Neuronal stem cell (in vitro differentiated cells): ENCODE measurements around the gene RNASEH2A.
A peak's percentile ranks its signal among the peaks of the same experiment; 100 is the strongest.
"Not testable (repeated sequence)": the region's sequence is repeated elsewhere in the genome, so short reads cannot be mapped to it uniquely, and the experiment has no call there.

ENCODE experiments used
- DNase-seq: peaks from one replicate; pipeline ENCODE4 v3.0.0-alpha.2; 2013; ENCODE audit warnings: low spot score
- H2AFZ ChIP-seq: one replicate; pipeline ENCODE4 v1.6.1; 2013; ENCODE audit warnings: mild to moderate bottlenecking, low read length, inconsistent platforms
- H2AK5ac ChIP-seq: 2 replicates; pipeline ENCODE4 v1.6.1; 2013; ENCODE audit warnings: low read depth, mild to moderate bottlenecking, inconsistent platforms, low read length, moderate library complexity, mixed read lengths
- H2BK120ac ChIP-seq: 2 replicates; pipeline ENCODE4 v1.6.1; 2013; ENCODE audit warnings: low read depth, mild to moderate bottlenecking, inconsistent platforms, low read length, moderate library complexity, mixed read lengths
- H2BK12ac ChIP-seq: one replicate; pipeline ENCODE4 v1.6.1; 2013; ENCODE audit warnings: low read length, inconsistent platforms
- H2BK15ac ChIP-seq: 2 replicates; pipeline ENCODE4 v1.6.1; 2013; ENCODE audit warnings: mild to moderate bottlenecking, low read length, inconsistent platforms, mixed read lengths
- H2BK5ac ChIP-seq: one replicate; pipeline ENCODE4 v1.6.1; 2013; ENCODE audit warnings: inconsistent platforms, mild to moderate bottlenecking, low read length, moderate library complexity
- H3K14ac ChIP-seq: one replicate; pipeline ENCODE4 v1.6.1; 2013; ENCODE audit warnings: low read length, inconsistent platforms
- H3K18ac ChIP-seq: 2 replicates; pipeline ENCODE4 v1.6.1; 2013; ENCODE audit warnings: low read length, inconsistent platforms
- H3K23ac ChIP-seq: 2 replicates; pipeline ENCODE4 v1.6.1; 2013; ENCODE audit warnings: low read depth, mild to moderate bottlenecking, mixed read lengths, low read length, inconsistent platforms; ENCODE audit not compliant: poor library complexity
- H3K27ac ChIP-seq: replicated peaks from 3 replicates; pipeline ENCODE4 v1.5.1; 2013; ENCODE audit warnings: low read length, inconsistent platforms
- H3K27me3 ChIP-seq, 3 experiments: 2 replicates each; pipeline ENCODE4 v1.6.1; 2013; ENCODE audit warnings: low read length in 3 of 3, mild to moderate bottlenecking in 2 of 3, inconsistent platforms in 1 of 3, low read depth in 1 of 3, mixed read lengths in 1 of 3, moderate library complexity in 1 of 3; ENCODE audit not compliant: control insufficient read depth in 3 of 3, insufficient read depth in 3 of 3
- H3K36me3 ChIP-seq, 2 donors: replicated peaks in 1 of 2; 2 replicates each; pipeline ENCODE4 v1.6.1; 2013; ENCODE audit warnings: low read length in 2 of 2; ENCODE audit not compliant: control insufficient read depth in 2 of 2, insufficient read depth in 2 of 2
- H3K4ac ChIP-seq: 2 replicates; pipeline ENCODE4 v1.6.1; 2013; ENCODE audit warnings: inconsistent platforms, mild to moderate bottlenecking, low read length, moderate library complexity
- H3K4me1 ChIP-seq, 2 donors: 1 replicate in 1 of 2; 2 replicates in 1 of 2; pipeline ENCODE4 v1.6.1; 2013; ENCODE audit warnings: low read length in 2 of 2, low read depth in 1 of 2; ENCODE audit not compliant: control insufficient read depth in 2 of 2, insufficient read depth in 1 of 2
- H3K4me2 ChIP-seq: one replicate; pipeline ENCODE4 v1.6.1; 2013; ENCODE audit warnings: mild to moderate bottlenecking, low read length, inconsistent platforms; ENCODE audit not compliant: insufficient read depth, poor library complexity, severe bottlenecking
- H3K4me3 ChIP-seq, 2 donors: 2 replicates each; pipeline ENCODE4 v1.5.1; 2013; ENCODE audit warnings: low read length in 2 of 2, mild to moderate bottlenecking in 2 of 2, inconsistent platforms in 1 of 2, moderate library complexity in 1 of 2
- H3K79me1 ChIP-seq: one replicate; pipeline ENCODE4 v1.6.1; 2013; ENCODE audit warnings: low read depth, mild to moderate bottlenecking, inconsistent platforms, low read length, moderate library complexity
- H3K9ac ChIP-seq: one replicate; pipeline ENCODE4 v1.6.1; 2013; ENCODE audit warnings: mild to moderate bottlenecking, low read depth, low read length, inconsistent platforms; ENCODE audit not compliant: poor library complexity
- H3K9me3 ChIP-seq, 2 donors: replicated peaks in 1 of 2; 2 replicates each; pipeline versions ENCODE3 to v1.6.1; 2013; ENCODE audit warnings: low read length in 2 of 2, mild to moderate bottlenecking in 2 of 2, inconsistent platforms in 1 of 2, low read depth in 1 of 2, mixed read lengths in 1 of 2, moderate library complexity in 1 of 2; ENCODE audit not compliant: control insufficient read depth in 2 of 2, insufficient read depth in 1 of 2
- H4K8ac ChIP-seq: one replicate; pipeline ENCODE4 v1.6.1; 2013; ENCODE audit warnings: low read depth, mild to moderate bottlenecking, inconsistent platforms, low read length, moderate library complexity
- H4K91ac ChIP-seq: one replicate; pipeline ENCODE4 v1.6.1; 2013; ENCODE audit warnings: low read length, low read depth, mild to moderate bottlenecking, inconsistent platforms; ENCODE audit not compliant: poor library complexity
- WGBS, 2 donors: extraction: QIAGEN DNeasy Blood & Tissue Kit; methylation state at CpG; one replicate each; pipeline ENCODE4 v1.1.7; 2013; ENCODE audit warnings: missing lambda C conversion rate in 2 of 2, mixed read lengths in 1 of 2; ENCODE audit not compliant: insufficient read length in 2 of 2, insufficient replicate concordance in 1 of 2; ENCODE audit errors: extremely low coverage in 2 of 2; 5-methylcytosine and 5-hydroxymethylcytosine counted together

The RNASEH2A gene

GRCh38 chr19:12843999-12844732 lies 37.8 kb downstream of the RNASEH2A start:
- Histone ChIP-seq H3K4ac (no peak overlapping the region), H3K4me1 (peaks cover 6 to 18% of the 10 kb centered on the region in 2 donors), H2AFZ (no peak overlapping the region), H4K91ac (no peak overlapping the region), H3K36me3 (peaks cover 4 to 11% of the 10 kb centered on the region in 2 donors), H2BK5ac (no peak overlapping the region), H3K9me3 (no peaks in the 10 kb centered on the region), H2AK5ac (no peak overlapping the region), H3K27me3 (peaks cover 0 to 2% (median 0%) of the 10 kb centered on the region in 3 experiments), H3K27ac (no peak overlapping the region), H3K4me3 (no peak overlapping the region), H2BK12ac (no peak overlapping the region), H3K23ac (no peak overlapping the region), H3K79me1 (no peaks in the 10 kb centered on the region), H3K9ac (no peak overlapping the region), H4K8ac (no peak overlapping the region), H2BK15ac (no peak overlapping the region), H2BK120ac (no peak overlapping the region), H3K18ac (no peak overlapping the region), H3K14ac (no peak overlapping the region), H3K4me2 (no peak overlapping the region)
- DNase-seq, result no peak
- no CpG with 5 or more reads among the region's 3 CpGs for WGBS, 2 donors

GRCh38 chr19:12846613-12847012 lies 40.2 kb downstream of the RNASEH2A start:
- not testable (repeated sequence) for H3K4me2 ChIP-seq, H3K9me3 ChIP-seq, H3K27me3 ChIP-seq, DNase-seq, H2AK5ac ChIP-seq, H3K9ac ChIP-seq, H3K23ac ChIP-seq, H3K4ac ChIP-seq, H2BK120ac ChIP-seq, H4K8ac ChIP-seq, H3K79me1 ChIP-seq, H3K4me3 ChIP-seq, H2BK5ac ChIP-seq, H3K4me1 ChIP-seq, H3K27ac ChIP-seq, H4K91ac ChIP-seq, H2AFZ ChIP-seq, H2BK12ac ChIP-seq, H3K18ac ChIP-seq, H3K14ac ChIP-seq, H2BK15ac ChIP-seq
- H3K36me3 ChIP-seq, result peaks cover 4 to 11% of the 10 kb centered on the region in 2 donors
- WGBS, 2 donors, result no CpG with 5 or more reads among the region's 7 CpGs

- H4K8ac ChIP-seq, result no peak overlapping the region
- peak overlapping the region; percentile 23 for H3K4me2 ChIP-seq
- peak overlapping the region; percentile 86 for H3K9ac ChIP-seq
- peaks cover 0 to 2% (median 0%) of the 10 kb centered on the region in 3 experiments for H3K27me3 ChIP-seq
- H3K4ac ChIP-seq, result no peak overlapping the region
- peak overlapping the region; percentile 37 for H3K23ac ChIP-seq
- peak overlapping the region in 1 of 2 donors; percentile 2 for H3K4me3 ChIP-seq
- peak; percentile 86 for DNase-seq
- WGBS, 2 donors, result no CpG with 5 or more reads among the region's 69 CpGs
- H2AK5ac ChIP-seq, result peak overlapping the region; percentile 23
- H2BK12ac ChIP-seq, result no peak overlapping the region
- no peak overlapping the region for H2BK15ac ChIP-seq
- H3K18ac ChIP-seq, result peak overlapping the region; percentile 61
- no peak overlapping the region for H2BK5ac ChIP-seq
- no peak overlapping the region for H2BK120ac ChIP-seq
- peaks cover 9 to 13% of the 10 kb centered on the region in 2 donors for H3K36me3 ChIP-seq
- H3K14ac ChIP-seq, result no peak overlapping the region
- peaks cover 3% of the 10 kb centered on the region for H3K79me1 ChIP-seq
- H3K9me3 ChIP-seq, result no peaks in the 10 kb centered on the region
- H3K4me1 ChIP-seq, result peaks cover 0 to 5% of the 10 kb centered on the region in 2 donors
- peak overlapping the region; percentile 71 for H2AFZ ChIP-seq
- no peak overlapping the region for H4K91ac ChIP-seq
- no peak overlapping the region for H3K27ac ChIP-seq
Measured at GRCh38 chr19:12847159-12848139, 41.1 kb downstream of the RNASEH2A start.

- H4K91ac ChIP-seq, result no peak overlapping the region
- no peak for DNase-seq
- H3K14ac ChIP-seq, result no peak overlapping the region
Measured at GRCh38 chr19:12856653-12857052, 50.3 kb downstream of the RNASEH2A start.

More at GRCh38 chr19:12856653-12857052, 50.3 kb downstream of the RNASEH2A start:
- H3K4me2 ChIP-seq, result no peak overlapping the region
- H3K79me1 ChIP-seq, result peaks cover 4% of the 10 kb centered on the region
- no peak overlapping the region for H2AFZ ChIP-seq
- H3K9ac ChIP-seq, result no peak overlapping the region
- whole genome bisulfite sequencing, 2 donors, result no CpG with 5 or more reads among the region's 1 CpG
- H3K4me1 ChIP-seq, result no peaks in the 10 kb centered on the region
- no peak overlapping the region for H3K4ac ChIP-seq
- no peak overlapping the region for H2BK15ac ChIP-seq
- no peak overlapping the region for H2BK5ac ChIP-seq
- H3K23ac ChIP-seq, result no peak overlapping the region
- H3K9me3 ChIP-seq, result no peaks in the 10 kb centered on the region
- no peak overlapping the region for H3K4me3 ChIP-seq
- no peaks in the 10 kb centered on the region for H3K27me3 ChIP-seq
- peaks cover 10 to 29% of the 10 kb centered on the region in 2 donors for H3K36me3 ChIP-seq
- H4K8ac ChIP-seq, result no peak overlapping the region
- no peak overlapping the region for H3K27ac ChIP-seq
- H2BK12ac ChIP-seq, result no peak overlapping the region
- H2BK120ac ChIP-seq, result no peak overlapping the region
- H3K18ac ChIP-seq, result no peak overlapping the region
- H2AK5ac ChIP-seq, result no peak overlapping the region
